WTC11 (cell line): Measurements from ENCODE around the gene TMED10.

Experiments
- TF ChIP-seq, protein P1 (sequence below): fragments of 250-450 bp; sonication (Bioruptor Pico); IDR thresholded peaks from 2 replicates; pipeline ENCODE4 v1.9.0; 2021; ENCODE audit warnings: mild to moderate bottlenecking
- TF ChIP-seq, protein P2 (sequence below): fragments of 200-600 bp; IDR thresholded peaks from 2 replicates; pipeline ENCODE4 v1.8.0; 2022; ENCODE audit warnings: antibody characterized with exemption

GRCh38 chr14:75143761-75144527, 32.5 kb downstream of the TMED10 start:
- TF ChIP-seq, protein P1, sequence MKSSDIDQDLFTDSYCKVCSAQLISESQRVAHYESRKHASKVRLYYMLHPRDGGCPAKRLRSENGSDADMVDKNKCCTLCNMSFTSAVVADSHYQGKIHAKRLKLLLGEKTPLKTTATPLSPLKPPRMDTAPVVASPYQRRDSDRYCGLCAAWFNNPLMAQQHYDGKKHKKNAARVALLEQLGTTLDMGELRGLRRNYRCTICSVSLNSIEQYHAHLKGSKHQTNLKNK (CRISPR knock-in tag): no peak
- TF ChIP-seq, protein P2, sequence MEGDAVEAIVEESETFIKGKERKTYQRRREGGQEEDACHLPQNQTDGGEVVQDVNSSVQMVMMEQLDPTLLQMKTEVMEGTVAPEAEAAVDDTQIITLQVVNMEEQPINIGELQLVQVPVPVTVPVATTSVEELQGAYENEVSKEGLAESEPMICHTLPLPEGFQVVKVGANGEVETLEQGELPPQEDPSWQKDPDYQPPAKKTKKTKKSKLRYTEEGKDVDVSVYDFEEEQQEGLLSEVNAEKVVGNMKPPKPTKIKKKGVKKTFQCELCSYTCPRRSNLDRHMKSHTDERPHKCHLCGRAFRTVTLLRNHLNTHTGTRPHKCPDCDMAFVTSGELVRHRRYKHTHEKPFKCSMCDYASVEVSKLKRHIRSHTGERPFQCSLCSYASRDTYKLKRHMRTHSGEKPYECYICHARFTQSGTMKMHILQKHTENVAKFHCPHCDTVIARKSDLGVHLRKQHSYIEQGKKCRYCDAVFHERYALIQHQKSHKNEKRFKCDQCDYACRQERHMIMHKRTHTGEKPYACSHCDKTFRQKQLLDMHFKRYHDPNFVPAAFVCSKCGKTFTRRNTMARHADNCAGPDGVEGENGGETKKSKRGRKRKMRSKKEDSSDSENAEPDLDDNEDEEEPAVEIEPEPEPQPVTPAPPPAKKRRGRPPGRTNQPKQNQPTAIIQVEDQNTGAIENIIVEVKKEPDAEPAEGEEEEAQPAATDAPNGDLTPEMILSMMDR: no peak
